AG09309 (cell line): ENCODE measurements around the gene ANK2.

Experiments
- DNase-seq: peaks from one replicate; pipeline ENCODE4 v3.0.0-alpha.2; 2010; ENCODE audit warnings: low read depth
- H3K4me3 ChIP-seq: 2 replicates; pipeline ENCODE4 v1.5.1; 2011; ENCODE audit warnings: mild to moderate bottlenecking, low read depth, low read length, moderate library complexity; ENCODE audit not compliant: control insufficient read depth
- CTCF ChIP-seq: IDR thresholded peaks from 2 replicates; pipeline ENCODE4 v1.5.1; 2011; ENCODE audit warnings: mild to moderate bottlenecking, low read depth, low read length, inconsistent platforms; ENCODE audit not compliant: insufficient read depth, control insufficient read depth; ENCODE audit errors: missing control alignments

ANK2 gene

GRCh38 chr4:113160548-113160947 is 111.1 kb downstream of the ANK2 start:
- no peak for TF ChIP-seq CTCF
- DNase-seq, result no peak

GRCh38 chr4:113162089-113162488 is 112.6 kb downstream of the ANK2 start:
- TF ChIP-seq CTCF, result no peak
- H3K4me3 ChIP-seq, result no peak overlapping the region
- no peak for DNase-seq

More at GRCh38 chr4:113160548-113160947, 111.1 kb downstream of the ANK2 start:
- H3K4me3 ChIP-seq, result no peak overlapping the region

- no peak overlapping the region for H3K4me3 ChIP-seq
- no peak for DNase-seq
- TF ChIP-seq CTCF, result no peak
Measured at GRCh38 chr4:113169368-113169767, 119.9 kb downstream of the ANK2 start.

- H3K4me3 ChIP-seq, result no peak overlapping the region
- no peak for DNase-seq
- no peak for TF ChIP-seq CTCF
Measured at GRCh38 chr4:113170115-113170804, 120.8 kb downstream of the ANK2 start.

- DNase-seq, result no peak
- H3K4me3 ChIP-seq, result no peak overlapping the region
Measured at GRCh38 chr4:113170805-113171468, 121.5 kb downstream of the ANK2 start.

More at GRCh38 chr4:113170805-113171468, 121.5 kb downstream of the ANK2 start:
- TF ChIP-seq CTCF, result no peak
